GM19328 (cell line): Measurements from ENCODE around the gene P2RX7.
"Not testable (repeated sequence)": the region's sequence is repeated elsewhere in the genome, so short reads cannot be mapped to it uniquely, and the experiment has no call there.

Source experiments
- ATAC-seq: cut with Tn5 transposase; IDR thresholded peaks from one replicate; pipeline ENCODE4 v1.9.1; 2021; ENCODE audit warnings: mild to moderate bottlenecking, moderate library complexity; ENCODE audit not compliant: unreplicated experiment

Gene P2RX7

GRCh38 chr12:121133838-121134237 is 1.2 kb downstream of the P2RX7 start:
- ATAC-seq: no peak

- no peak for ATAC-seq
These were observed 2.6 kb downstream of the P2RX7 start for GRCh38 chr12:121135320-121135719.

- no peak for ATAC-seq
These were observed 4.8 kb downstream of the P2RX7 start for GRCh38 chr12:121137512-121137911.

- ATAC-seq: no peak
These were observed 5.6 kb downstream of the P2RX7 start for GRCh38 chr12:121138284-121138683.

- no peak for ATAC-seq
These were observed 6.6 kb downstream of the P2RX7 start for GRCh38 chr12:121139286-121139685.

- ATAC-seq: no peak
These were observed 9.7 kb downstream of the P2RX7 start for GRCh38 chr12:121142171-121142950.

GRCh38 chr12:121144416-121144914 is 11.8 kb downstream of the P2RX7 start:
- no peak for ATAC-seq

- no peak for ATAC-seq
These were observed 12.5 kb downstream of the P2RX7 start for GRCh38 chr12:121145221-121145620.

- ATAC-seq: not testable (repeated sequence)
These were observed 16.6 kb downstream of the P2RX7 start for GRCh38 chr12:121149289-121149688.

- ATAC-seq: no peak
These were observed 22.2 kb downstream of the P2RX7 start for GRCh38 chr12:121154793-121155375.

GRCh38 chr12:121156365-121156764 is 23.7 kb downstream of the P2RX7 start:
- no peak for ATAC-seq

GRCh38 chr12:121158085-121158484 is 25.4 kb downstream of the P2RX7 start:
- ATAC-seq: no peak

GRCh38 chr12:121158728-121159351 is 26.2 kb downstream of the P2RX7 start:
- ATAC-seq: not testable (repeated sequence)

GRCh38 chr12:121159467-121160307 is 27.0 kb downstream of the P2RX7 start:
- no peak for ATAC-seq

GRCh38 chr12:121162384-121162783 is 29.7 kb downstream of the P2RX7 start:
- no peak for ATAC-seq

GRCh38 chr12:121162985-121163384 is 30.3 kb downstream of the P2RX7 start:
- no peak for ATAC-seq

- not testable (repeated sequence) for ATAC-seq
These were observed 32.2 kb downstream of the P2RX7 start for GRCh38 chr12:121164839-121165238.

- ATAC-seq: no peak
These were observed 32.6 kb downstream of the P2RX7 start for GRCh38 chr12:121165316-121165715.

GRCh38 chr12:121166356-121166755 is 33.7 kb downstream of the P2RX7 start:
- no peak for ATAC-seq

GRCh38 chr12:121167232-121167820 is 34.6 kb downstream of the P2RX7 start:
- ATAC-seq: no peak

GRCh38 chr12:121167951-121168350 is 35.3 kb downstream of the P2RX7 start:
- ATAC-seq: no peak
